Activated T-helper 2 cell treated with anti-CD3 and anti-CD28 coated beads, Interferon-gamma antibody, Interleukin-2, Interleukin-4, amounts not matched to agents 10 μg/mL and 5 μg/mL and 100 μg/mL, durations not matched to agents 14 hours and 24 hours and 36 hours (primary cell): ENCODE data around the gene ZNF318. TPM values are rescaled to one million over a fixed set of nuclear protein-coding genes. Genes with fewer than 3 reads are reported as not detected.

ENCODE experiments used
- DNase-seq: peaks from one replicate; pipeline ENCODE4 v3.0.0; 2021; ENCODE audit warnings: low spot score
- H3K27ac Mint-ChIP-seq: one replicate; pipeline ENCODE4 v1.8.0; 2021; ENCODE audit warnings: mixed read lengths
- H3K27me3 Mint-ChIP-seq: one replicate; pipeline ENCODE4 v1.8.0; 2021; ENCODE audit warnings: low read depth, mixed read lengths
- H3K36me3 Mint-ChIP-seq: one replicate; pipeline ENCODE4 v1.8.0; 2021; ENCODE audit warnings: low read depth, mixed read lengths
- H3K4me1 Mint-ChIP-seq: one replicate; pipeline ENCODE4 v1.8.0; 2021; ENCODE audit warnings: low read depth, mixed read lengths
- H3K4me3 Mint-ChIP-seq: one replicate; pipeline ENCODE4 v1.8.0; 2021; ENCODE audit warnings: low read depth, mild to moderate bottlenecking, moderate library complexity, mixed read lengths
- H3K9me3 Mint-ChIP-seq: one replicate; pipeline ENCODE4 v1.8.0; 2021; ENCODE audit warnings: mixed read lengths
- intact Hi-C: fragments of 100-400 bp; cut with micrococcal nuclease; formaldehyde crosslinking; loops from one replicate; pipeline ENCODE4 v1.15.1; 2023
- total RNA-seq: library from RNA; stranded (reverse); gene quantifications from 2 replicates; pipeline ENCODE4 v1.2.3, GENCODE V29; 2022

ZNF318 gene
- total RNA-seq, 1 donor from 2014 or later, result 13.2 TPM

- no peaks in the 10 kb centered on the region for H3K36me3 Mint-ChIP-seq
Measured at GRCh38 chr6:43301081-43301870, 68.2 kb downstream of the ZNF318 start.

GRCh38 chr6:43299338-43300293, 69.8 kb downstream of the ZNF318 start:
- Mint-ChIP-seq H3K27me3 (peaks cover 12% of the 10 kb centered on the region), H3K9me3 (no peaks in the 10 kb centered on the region), H3K4me1 (no peaks in the 10 kb centered on the region), H3K36me3 (no peaks in the 10 kb centered on the region), H3K27ac (no peak overlapping the region), H3K4me3 (no peak overlapping the region)
- intact Hi-C loops, result no loop called here
- DNase-seq, result no peak

More at GRCh38 chr6:43301081-43301870, 68.2 kb downstream of the ZNF318 start:
- Mint-ChIP-seq H3K9me3 (no peaks in the 10 kb centered on the region), H3K4me1 (no peaks in the 10 kb centered on the region), H3K27ac (no peak overlapping the region), H3K4me3 (no peak overlapping the region), H3K27me3 (peaks cover 12% of the 10 kb centered on the region)
- DNase-seq, result no peak
- intact Hi-C loops, result no loop called here

DNA sequence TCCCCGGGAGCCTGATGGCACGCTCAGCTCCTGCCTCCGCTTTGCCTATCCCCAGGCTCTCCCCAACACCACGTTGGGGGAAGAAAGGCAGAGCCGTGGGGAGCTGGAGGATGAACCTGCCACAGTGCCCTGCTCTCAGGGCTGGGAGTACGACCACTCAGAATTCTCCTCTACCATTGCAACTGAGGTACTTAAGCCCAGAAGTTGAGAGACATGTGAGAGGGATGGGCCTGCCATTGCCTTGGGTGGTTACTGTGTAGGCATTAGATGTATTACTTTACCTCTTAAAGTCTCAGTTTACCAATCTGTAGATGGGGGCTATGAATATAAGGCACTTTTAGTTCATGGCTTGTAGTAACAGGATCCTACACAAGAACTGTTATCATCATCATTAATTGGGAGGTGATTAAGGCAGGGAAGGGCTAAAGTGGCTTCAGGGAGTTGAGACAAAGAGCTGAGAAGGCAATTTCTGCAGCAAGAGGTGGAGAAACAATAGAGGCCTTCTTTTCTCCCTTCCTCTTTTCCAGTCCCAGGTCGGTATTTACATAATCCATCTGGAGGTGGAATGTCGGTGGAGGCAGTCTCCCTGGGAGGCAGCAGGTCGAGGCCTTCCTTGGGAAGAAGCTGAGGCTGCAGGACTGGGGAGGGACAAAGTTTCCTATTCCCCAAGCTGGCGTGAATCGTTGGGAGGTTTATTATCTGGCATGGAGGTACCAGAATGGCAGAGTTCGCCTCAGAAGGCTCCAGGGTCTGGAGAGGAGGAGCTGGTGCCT, 70.7 kb downstream of the ZNF318 start:
- no peaks in the 10 kb centered on the region for H3K36me3 Mint-ChIP-seq
- no peaks in the 10 kb centered on the region for H3K9me3 Mint-ChIP-seq
- DNase-seq, result no peak
- H3K4me1 Mint-ChIP-seq, result no peaks in the 10 kb centered on the region
- intact Hi-C loops, result no loop called here
- no peak overlapping the region for H3K27ac Mint-ChIP-seq
- no peak overlapping the region for H3K4me3 Mint-ChIP-seq
- H3K27me3 Mint-ChIP-seq, result peaks cover 12% of the 10 kb centered on the region

- H3K27me3 Mint-ChIP-seq, result peaks cover 12% of the 10 kb centered on the region
- DNase-seq, result no peak
- H3K9me3 Mint-ChIP-seq, result no peaks in the 10 kb centered on the region
- H3K36me3 Mint-ChIP-seq, result no peaks in the 10 kb centered on the region
- no peaks in the 10 kb centered on the region for H3K4me1 Mint-ChIP-seq
- H3K27ac Mint-ChIP-seq, result no peak within 1 kb of the TSS
- intact Hi-C loops, result no loop called here
- no peak within 1 kb of the TSS for H3K4me3 Mint-ChIP-seq
Measured at GRCh38 chr6:43297644-43298564, 71.5 kb downstream of the ZNF318 start, which contains the start of gene SLC22A7. Gene SLC22A7 (plus strand): TSS chr6:43298260. CDS start chr6:43298359, 99 bp downstream.

GRCh38 chr6:43296780-43297497, 72.5 kb downstream of the ZNF318 start:
- Mint-ChIP-seq H3K36me3 (no peaks in the 10 kb centered on the region), H3K27ac (no peak overlapping the region), H3K4me1 (no peaks in the 10 kb centered on the region), H3K27me3 (peaks cover 14% of the 10 kb centered on the region), H3K9me3 (no peaks in the 10 kb centered on the region), H3K4me3 (no peak overlapping the region)
- no peak for DNase-seq
- intact Hi-C loops, result no loop called here

- no peak overlapping the region for H3K27ac Mint-ChIP-seq
- H3K4me3 Mint-ChIP-seq, result no peak overlapping the region
- H3K36me3 Mint-ChIP-seq, result no peaks in the 10 kb centered on the region
- peaks cover 14% of the 10 kb centered on the region for H3K27me3 Mint-ChIP-seq
- H3K9me3 Mint-ChIP-seq, result no peaks in the 10 kb centered on the region
- DNase-seq, result no peak
- intact Hi-C loops, result no loop called here
- H3K4me1 Mint-ChIP-seq, result no peaks in the 10 kb centered on the region
Measured at GRCh38 chr6:43295456-43295855, 74.0 kb downstream of the ZNF318 start.

DNA sequence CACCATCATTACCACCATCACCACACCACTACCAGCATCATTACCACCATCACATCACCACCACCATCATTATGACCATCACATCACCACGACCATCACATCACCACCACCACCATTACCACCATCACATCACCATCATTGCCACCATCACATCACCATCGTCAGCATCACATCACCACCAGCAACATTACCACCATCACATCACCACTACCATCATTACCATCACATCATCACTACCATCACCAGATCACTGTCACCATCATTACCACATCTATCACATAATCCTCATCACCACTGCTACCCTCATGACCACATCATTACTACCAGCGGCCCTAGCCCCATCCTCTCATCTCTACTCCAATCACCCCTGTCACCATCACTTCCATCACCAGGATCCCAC, 74.9 kb downstream of the ZNF318 start:
- intact Hi-C loops, result no loop called here
- H3K4me1 Mint-ChIP-seq, result no peaks in the 10 kb centered on the region
- no peak for DNase-seq
- H3K27me3 Mint-ChIP-seq, result peaks cover 11% of the 10 kb centered on the region
- no peak overlapping the region for H3K27ac Mint-ChIP-seq
- H3K9me3 Mint-ChIP-seq, result no peaks in the 10 kb centered on the region
- no peak overlapping the region for H3K4me3 Mint-ChIP-seq
- no peaks in the 10 kb centered on the region for H3K36me3 Mint-ChIP-seq

GRCh38 chr6:43293698-43294097, 75.7 kb downstream of the ZNF318 start:
- peaks cover 9% of the 10 kb centered on the region for H3K27me3 Mint-ChIP-seq
- H3K4me3 Mint-ChIP-seq, result no peak overlapping the region
- no peak for DNase-seq
- H3K27ac Mint-ChIP-seq, result no peak overlapping the region
- H3K9me3 Mint-ChIP-seq, result no peaks in the 10 kb centered on the region
- H3K36me3 Mint-ChIP-seq, result no peaks in the 10 kb centered on the region
- intact Hi-C loops, result no loop called here
- no peaks in the 10 kb centered on the region for H3K4me1 Mint-ChIP-seq

- intact Hi-C loops, result no loop called here
Measured at GRCh38 chr6:43292763-43293318, 76.6 kb downstream of the ZNF318 start.

GRCh38 chr6:43292341-43292740, 77.1 kb downstream of the ZNF318 start:
- Mint-ChIP-seq H3K36me3 (no peaks in the 10 kb centered on the region), H3K27ac (no peak overlapping the region), H3K9me3 (no peaks in the 10 kb centered on the region), H3K4me3 (no peak overlapping the region), H3K4me1 (no peaks in the 10 kb centered on the region), H3K27me3 (peaks cover 16% of the 10 kb centered on the region)
- intact Hi-C loops, result no loop called here
- DNase-seq, result no peak

More at GRCh38 chr6:43292763-43293318, 76.6 kb downstream of the ZNF318 start:
- H3K27me3 Mint-ChIP-seq, result peaks cover 14% of the 10 kb centered on the region
- H3K36me3 Mint-ChIP-seq, result no peaks in the 10 kb centered on the region
- H3K9me3 Mint-ChIP-seq, result no peaks in the 10 kb centered on the region
- H3K4me1 Mint-ChIP-seq, result no peaks in the 10 kb centered on the region
- DNase-seq, result no peak
- no peak overlapping the region for H3K27ac Mint-ChIP-seq
- H3K4me3 Mint-ChIP-seq, result no peak overlapping the region

DNA sequence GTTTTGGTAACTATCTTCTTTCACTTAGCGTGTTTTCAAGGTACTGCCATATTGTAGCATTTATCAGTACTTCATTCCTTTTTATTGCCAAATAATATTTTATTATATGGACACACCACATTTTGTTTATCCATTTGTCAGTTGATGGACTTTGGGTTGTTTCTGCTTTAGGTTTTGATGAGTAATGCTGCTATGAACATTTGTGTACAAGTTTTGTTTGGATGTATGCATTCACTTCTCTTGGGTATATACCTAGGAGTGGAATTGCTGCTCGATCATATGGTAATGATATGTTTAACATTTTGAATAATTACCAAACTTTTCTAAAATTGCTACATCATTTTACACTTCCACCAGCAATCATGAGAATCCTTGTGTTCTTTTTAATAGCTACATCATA, 77.7 kb downstream of the ZNF318 start:
- Mint-ChIP-seq H3K4me3 (no peak overlapping the region), H3K4me1 (no peaks in the 10 kb centered on the region), H3K27ac (no peak overlapping the region), H3K9me3 (no peaks in the 10 kb centered on the region), H3K36me3 (no peaks in the 10 kb centered on the region), H3K27me3 (peaks cover 19% of the 10 kb centered on the region)
- intact Hi-C loops, result no loop called here
- no peak for DNase-seq
